IPS-18c (cell line): ENCODE measurements around the gene TGFB1I1.
"Not testable (repeated sequence)": the region's sequence is repeated elsewhere in the genome, so short reads cannot be mapped to it uniquely, and the experiment has no call there.

Experiments
- H3K4me3 ChIP-seq: 2 replicates; pipeline ENCODE4 v1.7.0; 2013; ENCODE audit warnings: low read depth, mild to moderate bottlenecking, low read length, moderate library complexity; ENCODE audit not compliant: insufficient read depth
- H3K9me3 ChIP-seq: one replicate; pipeline ENCODE4 v1.6.1; 2013; ENCODE audit warnings: mild to moderate bottlenecking, low read length, moderate library complexity; ENCODE audit not compliant: control insufficient read depth, insufficient read depth

Gene TGFB1I1

DNA sequence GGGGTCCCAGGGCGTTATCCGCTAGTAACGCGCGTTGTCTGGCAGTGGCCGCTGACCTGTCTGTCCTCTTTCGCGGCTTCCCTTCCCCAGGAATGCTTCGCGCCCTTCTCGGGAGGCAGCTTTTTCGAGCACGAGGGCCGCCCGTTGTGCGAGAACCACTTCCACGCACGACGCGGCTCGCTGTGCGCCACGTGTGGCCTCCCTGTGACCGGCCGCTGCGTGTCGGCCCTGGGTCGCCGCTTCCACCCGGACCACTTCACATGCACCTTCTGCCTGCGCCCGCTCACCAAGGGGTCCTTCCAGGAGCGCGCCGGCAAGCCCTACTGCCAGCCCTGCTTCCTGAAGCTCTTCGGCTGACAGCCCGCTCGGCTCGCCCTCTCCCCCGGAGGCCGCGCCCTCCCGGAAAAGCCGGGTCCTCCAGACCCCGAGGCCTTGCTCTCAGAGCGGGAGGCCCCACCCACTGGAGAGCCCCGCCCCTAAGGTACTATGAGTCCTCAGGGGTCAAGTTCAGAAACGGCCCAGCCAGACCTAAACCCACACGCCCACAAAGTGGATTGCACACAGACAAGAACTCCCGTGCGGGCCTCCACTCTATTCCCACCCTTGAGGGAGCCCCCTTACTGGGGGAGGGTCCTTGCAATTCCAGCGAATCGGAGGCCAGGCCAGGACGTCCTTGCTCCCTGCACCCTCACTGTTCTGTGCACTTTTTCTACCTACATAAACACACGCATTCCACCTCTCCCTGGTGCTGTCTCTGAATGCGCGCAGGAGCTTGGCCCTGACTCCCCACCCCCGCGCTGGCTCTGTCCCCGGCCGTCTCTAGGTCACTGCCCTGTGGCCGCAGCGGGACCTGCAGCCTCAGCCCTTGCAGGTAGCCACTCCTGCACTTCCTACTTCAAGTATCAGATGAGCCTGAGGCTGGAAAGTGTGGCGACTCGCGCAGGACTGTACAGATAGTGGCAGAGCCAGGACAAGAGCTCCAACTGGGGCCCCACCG lies 5.6 kb downstream of the TGFB1I1 start:
- H3K9me3 ChIP-seq, result peaks cover 2% of the 10 kb centered on the region
- peak overlapping the region; percentile 65 for H3K4me3 ChIP-seq

DNA sequence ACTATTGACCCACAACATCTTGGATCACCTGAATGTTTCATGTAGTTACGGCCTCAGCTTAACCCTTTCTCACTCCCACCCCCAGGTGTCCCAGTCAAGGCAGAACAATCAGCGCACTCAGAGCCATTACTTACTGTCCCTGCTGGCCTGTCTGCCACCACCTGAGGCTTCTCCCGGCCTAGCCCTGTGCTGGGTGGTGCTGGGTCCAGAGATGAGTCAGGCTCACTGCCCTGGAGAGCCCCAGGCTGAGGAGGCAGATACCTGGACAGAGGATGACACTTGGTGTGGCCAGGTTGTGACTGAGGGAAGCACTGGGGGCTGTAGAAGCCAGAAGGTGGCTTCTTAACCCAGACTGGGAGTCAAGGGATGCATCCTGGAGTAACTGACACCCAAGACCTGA lies 7.0 kb downstream of the TGFB1I1 start:
- Histone ChIP-seq H3K4me3 (no peak overlapping the region), H3K9me3 (no peaks in the 10 kb centered on the region)

DNA sequence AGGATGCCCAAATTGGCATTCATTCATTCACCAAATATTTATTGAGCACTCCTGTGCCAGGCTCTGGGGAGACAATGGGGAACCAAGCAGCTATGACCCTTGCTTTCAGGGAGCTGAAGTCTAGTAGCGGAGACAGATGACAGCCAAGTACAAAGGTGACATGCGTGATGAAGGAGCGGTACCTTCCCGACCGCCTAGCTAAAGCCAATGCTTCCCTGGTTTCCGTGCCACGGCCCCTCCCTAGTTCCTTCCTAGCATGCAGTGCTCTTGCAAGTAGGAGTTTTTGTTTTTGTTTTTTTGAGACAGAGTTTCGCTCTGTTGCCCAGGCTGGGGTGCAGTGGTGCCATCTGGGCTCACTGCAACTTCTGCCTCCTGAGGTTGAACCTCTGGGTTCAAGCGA lies 7.8 kb downstream of the TGFB1I1 start:
- Histone ChIP-seq H3K4me3 (no peak overlapping the region), H3K9me3 (no peaks in the 10 kb centered on the region)

DNA sequence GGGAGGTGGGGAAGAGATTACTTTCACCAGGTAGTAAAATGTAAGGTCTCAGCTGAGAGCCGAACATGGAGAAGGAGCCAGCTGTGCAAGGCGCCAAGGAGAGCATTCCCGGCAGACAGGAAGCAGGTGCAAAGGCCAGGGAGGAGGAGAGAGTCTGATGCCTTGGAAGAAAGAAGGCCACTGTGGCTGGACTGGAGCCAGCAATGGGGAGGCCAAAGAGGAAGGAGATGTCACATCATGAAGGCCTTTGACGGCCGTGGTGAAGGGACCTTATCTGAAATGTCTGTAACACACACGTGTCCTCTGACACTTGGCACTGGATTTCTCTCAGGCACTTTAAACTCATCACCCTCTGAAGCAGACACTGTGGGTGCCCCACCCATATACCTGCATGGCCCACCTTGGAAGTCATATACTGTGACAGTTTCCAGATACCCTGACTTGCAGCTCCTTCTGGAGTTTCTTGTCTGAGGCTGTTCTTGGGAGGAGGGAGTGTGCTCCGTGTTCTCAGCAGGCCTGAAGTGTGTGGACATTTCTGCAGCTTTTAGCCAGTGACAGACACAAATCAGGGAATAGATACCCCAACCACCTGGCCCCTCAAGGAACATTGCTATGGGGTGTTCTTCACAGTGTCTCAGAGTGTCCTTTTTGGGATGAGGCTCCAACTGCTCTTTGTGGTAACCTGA lies 9.0 kb downstream of the TGFB1I1 start:
- no peak overlapping the region for H3K4me3 ChIP-seq
- no peaks in the 10 kb centered on the region for H3K9me3 ChIP-seq

DNA sequence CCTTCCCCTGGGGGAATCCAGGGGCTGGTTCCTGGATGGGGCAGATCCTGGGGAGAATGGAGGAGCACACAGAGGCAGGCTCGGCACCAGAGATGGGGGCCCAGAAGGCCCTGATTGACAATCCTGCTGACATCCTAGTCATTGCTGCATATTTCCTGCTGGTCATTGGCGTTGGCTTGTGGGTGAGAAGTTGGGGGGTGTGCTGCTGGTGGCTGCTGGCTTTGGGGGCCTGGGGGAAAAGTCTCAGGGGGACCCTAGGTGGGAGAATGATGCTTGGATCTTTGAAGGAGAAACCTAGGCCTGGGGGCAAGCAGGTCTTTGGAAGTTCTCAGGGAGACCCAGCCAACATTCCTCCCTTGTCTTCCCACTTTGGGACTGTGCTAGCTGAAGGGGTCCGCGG lies 11.1 kb downstream of the TGFB1I1 start, which contains the start of gene SLC5A2:
TSS of gene SLC5A2 (plus strand) at position 43 of the 400 bp plus-strand sequence. CDS start at position 57, 14 bp downstream.
- Histone ChIP-seq H3K9me3 (no peaks in the 10 kb centered on the region), H3K4me3 (no peak within 1 kb of the TSS)

DNA sequence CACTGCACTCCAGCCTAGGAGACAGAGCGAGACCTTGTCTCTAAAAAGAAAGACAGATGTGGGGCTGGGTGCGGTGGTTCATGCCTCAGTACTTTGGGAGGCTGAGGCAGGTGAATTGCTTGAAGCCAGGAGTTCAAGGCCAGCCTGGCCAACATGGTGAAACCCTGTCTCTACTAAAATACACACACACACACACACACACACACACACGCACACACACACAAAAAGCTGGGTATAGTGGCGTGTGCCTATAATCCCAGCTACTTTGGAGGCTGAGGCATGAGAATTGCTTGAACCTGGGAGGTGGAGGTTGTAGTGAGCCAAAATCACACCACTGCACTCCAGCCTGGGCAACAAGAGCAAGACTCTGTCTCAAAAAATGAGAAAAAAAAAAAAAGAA lies 12.1 kb downstream of the TGFB1I1 start:
- not testable (repeated sequence) for H3K9me3 ChIP-seq, H3K4me3 ChIP-seq

DNA sequence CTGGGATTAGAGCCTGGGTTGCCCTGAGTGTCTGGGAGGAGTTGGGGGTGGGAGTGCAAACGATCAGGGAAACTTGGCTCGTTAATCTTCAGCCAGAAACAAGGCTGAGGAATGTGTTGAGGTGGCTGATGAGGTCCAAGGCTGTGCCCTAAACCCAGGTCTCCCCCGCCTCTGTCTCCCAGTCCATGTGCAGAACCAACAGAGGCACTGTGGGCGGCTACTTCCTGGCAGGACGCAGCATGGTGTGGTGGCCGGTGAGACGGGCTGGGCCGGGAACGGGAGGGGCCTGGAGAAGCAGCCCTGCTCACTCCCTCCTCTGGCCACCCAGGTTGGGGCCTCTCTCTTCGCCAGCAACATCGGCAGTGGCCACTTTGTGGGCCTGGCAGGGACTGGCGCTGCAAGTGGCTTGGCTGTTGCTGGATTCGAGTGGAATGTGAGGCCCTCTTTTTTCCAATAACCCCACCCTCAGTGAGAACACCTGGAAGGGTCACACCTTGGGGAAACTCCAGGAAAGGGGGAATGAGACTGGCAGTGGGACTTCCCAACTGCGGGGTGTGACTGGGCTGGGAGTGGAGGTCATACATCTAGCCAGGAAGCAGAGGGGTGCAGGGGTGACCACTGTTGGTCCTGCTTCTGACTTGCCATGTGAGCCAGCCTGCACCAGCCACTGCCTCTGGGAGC lies 12.7 kb downstream of the TGFB1I1 start:
- Histone ChIP-seq H3K4me3 (no peak overlapping the region), H3K9me3 (no peaks in the 10 kb centered on the region)

DNA sequence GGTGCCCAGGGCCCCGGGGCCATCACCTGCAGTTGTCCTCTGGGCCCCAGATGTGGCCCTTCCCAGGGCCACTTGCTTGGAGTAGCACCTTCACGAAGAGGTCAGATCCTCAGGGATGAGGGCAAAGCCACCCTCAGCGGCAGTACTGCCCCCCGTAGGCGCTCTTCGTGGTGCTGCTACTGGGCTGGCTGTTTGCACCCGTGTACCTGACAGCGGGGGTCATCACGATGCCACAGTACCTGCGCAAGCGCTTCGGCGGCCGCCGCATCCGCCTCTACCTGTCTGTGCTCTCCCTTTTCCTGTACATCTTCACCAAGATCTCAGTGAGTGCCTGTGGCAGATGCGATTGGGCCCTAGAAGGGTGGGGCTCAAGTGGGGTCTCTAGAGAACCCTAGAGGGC lies 13.6 kb downstream of the TGFB1I1 start:
- H3K4me3 ChIP-seq, result no peak overlapping the region
- no peaks in the 10 kb centered on the region for H3K9me3 ChIP-seq

DNA sequence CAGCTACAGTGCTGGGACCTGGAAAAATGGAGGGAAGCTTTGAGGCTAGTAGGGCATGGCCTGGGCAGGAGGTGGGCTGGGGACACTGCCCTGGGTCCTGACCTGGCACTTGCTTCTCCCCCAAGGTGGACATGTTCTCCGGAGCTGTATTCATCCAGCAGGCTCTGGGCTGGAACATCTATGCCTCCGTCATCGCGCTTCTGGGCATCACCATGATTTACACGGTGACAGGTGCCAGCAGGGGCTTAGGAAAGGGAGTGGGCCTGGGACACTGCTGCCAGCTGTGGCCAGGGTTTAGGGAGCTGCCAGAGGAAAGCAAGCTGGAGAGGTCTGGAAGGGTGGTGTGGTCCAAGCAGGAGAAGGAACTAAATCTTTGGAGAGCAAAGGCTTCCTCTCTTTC lies 14.1 kb downstream of the TGFB1I1 start:
- Histone ChIP-seq H3K4me3 (no peak overlapping the region), H3K9me3 (no peaks in the 10 kb centered on the region)

DNA sequence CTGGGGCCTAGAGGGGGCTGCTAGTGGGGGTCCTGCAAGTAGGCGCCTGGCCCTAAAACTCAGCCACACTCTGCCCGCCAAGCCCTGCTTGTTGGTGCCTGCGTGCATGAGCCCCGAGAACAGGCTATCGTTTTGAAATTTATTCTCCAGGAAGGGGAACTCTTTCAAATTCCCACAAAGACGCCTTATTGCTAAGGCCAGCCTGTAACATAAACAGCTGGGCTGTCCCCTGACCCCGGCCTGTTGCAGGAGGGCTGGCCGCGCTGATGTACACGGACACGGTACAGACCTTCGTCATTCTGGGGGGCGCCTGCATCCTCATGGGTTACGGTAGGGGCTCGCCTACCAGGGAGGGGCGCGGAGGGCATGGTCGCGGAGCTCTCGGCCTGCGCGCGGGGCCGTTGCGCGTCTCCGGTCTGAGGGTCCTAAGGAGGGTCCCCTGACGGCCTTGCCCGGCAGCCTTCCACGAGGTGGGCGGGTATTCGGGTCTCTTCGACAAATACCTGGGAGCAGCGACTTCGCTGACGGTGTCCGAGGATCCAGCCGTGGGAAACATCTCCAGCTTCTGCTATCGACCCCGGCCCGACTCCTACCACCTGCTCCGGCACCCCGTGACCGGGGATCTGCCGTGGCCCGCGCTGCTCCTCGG lies 15.2 kb downstream of the TGFB1I1 start:
- Histone ChIP-seq H3K4me3 (peak overlapping the region; percentile 53), H3K9me3 (no peaks in the 10 kb centered on the region)

DNA sequence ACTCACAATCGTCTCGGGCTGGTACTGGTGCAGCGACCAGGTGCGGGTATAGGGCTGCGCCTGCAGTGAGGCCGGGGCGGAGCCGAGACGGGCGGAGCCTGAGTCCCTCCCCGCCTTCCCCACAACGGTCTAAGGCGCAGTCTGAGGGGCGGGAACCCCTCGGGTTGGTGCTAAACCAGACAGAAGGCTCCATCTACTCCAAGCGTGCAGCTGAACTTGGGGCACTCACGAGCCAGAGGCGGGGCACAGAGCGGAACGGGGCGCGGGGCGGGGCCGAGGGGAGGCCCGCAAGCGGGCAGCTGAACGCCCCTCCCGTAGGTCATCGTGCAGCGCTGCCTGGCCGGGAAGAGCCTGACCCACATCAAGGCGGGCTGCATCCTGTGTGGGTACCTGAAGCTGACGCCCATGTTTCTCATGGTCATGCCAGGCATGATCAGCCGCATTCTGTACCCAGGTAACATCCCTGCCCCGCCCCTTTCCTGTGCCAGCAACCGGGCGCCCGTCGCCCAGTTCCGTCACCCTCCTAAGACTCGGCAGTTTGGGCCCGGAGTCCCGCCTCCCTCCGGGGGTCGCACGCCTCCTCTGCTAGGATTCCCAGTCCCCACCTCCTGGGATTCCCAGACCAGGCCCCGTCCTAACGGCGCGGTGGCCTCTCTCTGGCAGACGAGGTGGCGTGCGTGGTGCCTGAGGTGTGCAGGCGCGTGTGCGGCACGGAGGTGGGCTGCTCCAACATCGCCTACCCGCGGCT lies 15.9 kb downstream of the TGFB1I1 start:
- peak overlapping the region; percentile 53 for H3K4me3 ChIP-seq

DNA sequence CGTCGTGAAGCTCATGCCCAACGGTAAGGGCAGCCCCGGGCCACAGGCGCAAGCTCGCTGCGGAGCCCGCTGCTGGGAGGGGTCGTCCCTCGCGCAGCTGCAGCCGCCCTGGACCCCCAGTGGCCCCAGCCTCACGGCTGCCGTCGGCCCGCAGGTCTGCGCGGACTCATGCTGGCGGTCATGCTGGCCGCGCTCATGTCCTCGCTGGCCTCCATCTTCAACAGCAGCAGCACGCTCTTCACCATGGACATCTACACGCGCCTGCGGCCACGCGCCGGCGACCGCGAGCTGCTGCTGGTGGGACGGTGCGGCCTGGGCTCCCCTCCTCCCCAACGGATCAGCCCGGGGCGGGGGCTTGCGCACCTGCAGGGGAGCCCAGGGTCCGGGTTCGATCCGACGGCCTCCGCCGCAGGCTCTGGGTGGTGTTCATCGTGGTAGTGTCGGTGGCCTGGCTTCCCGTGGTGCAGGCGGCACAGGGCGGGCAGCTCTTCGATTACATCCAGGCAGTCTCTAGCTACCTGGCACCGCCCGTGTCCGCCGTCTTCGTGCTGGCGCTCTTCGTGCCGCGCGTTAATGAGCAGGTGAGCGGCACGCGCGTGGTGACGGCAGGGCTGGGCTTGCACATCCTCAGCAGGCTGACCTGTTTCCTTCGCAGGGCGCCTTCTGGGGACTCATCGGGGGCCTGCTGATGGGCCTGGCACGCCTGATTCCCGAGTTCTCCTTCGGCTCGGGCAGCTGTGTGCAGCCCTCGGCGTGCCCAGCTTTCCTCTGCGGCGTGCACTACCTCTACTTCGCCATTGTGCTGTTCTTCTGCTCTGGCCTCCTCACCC lies 16.7 kb downstream of the TGFB1I1 start:
- H3K9me3 ChIP-seq, result peaks cover 2% of the 10 kb centered on the region
- peak overlapping the region; percentile 53 for H3K4me3 ChIP-seq

More for the DNA sequence above, 15.9 kb downstream of the TGFB1I1 start:
- H3K9me3 ChIP-seq, result no peaks in the 10 kb centered on the region

DNA sequence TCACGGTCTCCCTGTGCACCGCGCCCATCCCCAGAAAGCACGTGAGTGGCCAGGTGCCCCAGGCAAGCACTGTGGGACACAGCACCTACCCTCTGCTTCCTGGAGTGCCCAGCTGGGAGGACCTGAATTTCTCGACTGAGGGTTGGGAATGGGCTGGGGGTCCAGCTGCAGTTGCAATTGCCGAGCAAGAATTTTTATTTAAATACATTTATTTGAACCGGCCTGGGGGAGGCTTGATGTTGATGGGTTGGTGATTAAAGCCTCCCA lies 17.3 kb downstream of the TGFB1I1 start:
- H3K4me3 ChIP-seq, result no peak overlapping the region
- H3K9me3 ChIP-seq, result peaks cover 2% of the 10 kb centered on the region

DNA sequence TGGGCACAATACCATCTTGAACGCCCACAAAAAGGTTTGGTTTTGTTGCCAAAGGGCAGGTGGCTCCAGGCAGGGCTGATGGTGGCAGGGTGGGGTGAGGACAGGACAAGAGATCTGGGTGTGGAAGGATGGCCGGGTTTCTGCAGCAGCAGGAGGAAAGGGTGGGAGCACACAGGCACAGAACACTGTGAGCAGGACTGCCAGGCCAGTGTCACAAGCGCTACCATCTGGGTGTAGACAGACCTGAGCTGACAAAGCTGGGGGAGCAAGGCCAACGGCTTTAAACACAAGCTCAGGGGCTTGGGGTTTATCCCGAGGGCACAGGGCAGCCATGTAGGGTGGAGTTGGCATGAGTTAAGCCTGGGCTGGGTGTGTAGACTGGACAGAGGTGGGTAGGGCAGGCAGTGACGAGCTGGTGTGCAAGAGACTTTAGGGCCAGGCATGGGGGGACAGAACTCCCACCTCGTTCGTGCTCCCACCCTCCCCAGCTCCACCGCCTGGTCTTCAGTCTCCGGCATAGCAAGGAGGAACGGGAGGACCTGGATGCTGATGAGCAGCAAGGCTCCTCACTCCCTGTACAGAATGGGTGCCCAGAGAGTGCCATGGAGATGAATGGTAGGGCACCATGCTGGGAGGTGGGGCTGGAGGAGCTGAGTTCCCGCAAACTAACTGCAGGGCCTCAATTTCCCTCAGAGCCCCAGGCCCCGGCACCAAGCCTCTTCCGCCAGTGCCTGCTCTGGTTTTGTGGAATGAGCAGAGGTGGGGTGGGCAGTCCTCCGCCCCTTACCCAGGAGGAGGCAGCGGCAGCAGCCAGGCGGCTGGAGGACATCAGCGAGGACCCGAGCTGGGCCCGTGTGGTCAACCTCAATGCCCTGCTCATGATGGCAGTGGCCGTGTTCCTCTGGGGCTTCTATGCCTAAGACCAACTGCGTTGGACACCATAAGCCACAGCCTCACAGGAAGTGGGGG lies 17.9 kb downstream of the TGFB1I1 start:
- no peak overlapping the region for H3K4me3 ChIP-seq
- peaks cover 2% of the 10 kb centered on the region for H3K9me3 ChIP-seq

DNA sequence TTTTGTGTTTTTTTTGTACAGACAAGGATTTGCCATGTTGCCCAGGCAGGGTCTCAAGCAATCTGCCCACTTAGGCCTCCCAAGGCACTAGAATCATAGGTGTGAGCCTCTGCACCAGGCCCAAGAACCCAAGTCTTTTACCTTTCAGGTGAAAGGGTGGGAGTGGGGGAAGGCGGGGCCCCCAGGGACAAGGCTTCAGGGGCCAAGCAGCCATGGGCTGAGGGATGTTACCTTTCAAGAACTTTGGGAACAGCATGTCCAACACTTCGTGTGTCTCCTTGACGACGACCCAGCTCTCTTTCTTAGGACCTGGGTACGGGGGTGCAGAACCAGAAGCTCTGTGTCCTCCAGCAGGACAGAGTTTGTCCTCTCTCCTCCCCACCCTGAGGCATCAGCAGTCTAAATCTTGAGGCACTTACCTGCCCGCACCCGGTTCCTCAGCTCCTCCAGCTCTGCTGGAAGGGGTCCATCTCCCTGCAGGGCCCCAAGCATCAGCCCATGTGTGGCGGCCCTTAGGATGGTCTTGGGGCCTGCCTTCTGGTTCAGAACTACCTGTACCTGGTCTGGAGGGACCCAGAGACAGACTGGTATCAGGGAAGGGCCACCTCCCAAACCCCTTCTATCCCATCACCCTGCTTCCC lies 19.9 kb downstream of the TGFB1I1 start:
- peaks cover 2% of the 10 kb centered on the region for H3K9me3 ChIP-seq
- H3K4me3 ChIP-seq, result no peak overlapping the region
